Measurements from ENCODE around the gene ACACB. TPM values are rescaled to one million over a fixed set of nuclear protein-coding genes. Genes with fewer than 3 reads are reported as not detected.

Gene ACACB
- total RNA-seq, 1 donor from 2014 or later: 0.84 TPM

GRCh38 chr12:109305547-109305946 is 189.2 kb downstream of the ACACB start:
- TF ChIP-seq, protein P1, sequence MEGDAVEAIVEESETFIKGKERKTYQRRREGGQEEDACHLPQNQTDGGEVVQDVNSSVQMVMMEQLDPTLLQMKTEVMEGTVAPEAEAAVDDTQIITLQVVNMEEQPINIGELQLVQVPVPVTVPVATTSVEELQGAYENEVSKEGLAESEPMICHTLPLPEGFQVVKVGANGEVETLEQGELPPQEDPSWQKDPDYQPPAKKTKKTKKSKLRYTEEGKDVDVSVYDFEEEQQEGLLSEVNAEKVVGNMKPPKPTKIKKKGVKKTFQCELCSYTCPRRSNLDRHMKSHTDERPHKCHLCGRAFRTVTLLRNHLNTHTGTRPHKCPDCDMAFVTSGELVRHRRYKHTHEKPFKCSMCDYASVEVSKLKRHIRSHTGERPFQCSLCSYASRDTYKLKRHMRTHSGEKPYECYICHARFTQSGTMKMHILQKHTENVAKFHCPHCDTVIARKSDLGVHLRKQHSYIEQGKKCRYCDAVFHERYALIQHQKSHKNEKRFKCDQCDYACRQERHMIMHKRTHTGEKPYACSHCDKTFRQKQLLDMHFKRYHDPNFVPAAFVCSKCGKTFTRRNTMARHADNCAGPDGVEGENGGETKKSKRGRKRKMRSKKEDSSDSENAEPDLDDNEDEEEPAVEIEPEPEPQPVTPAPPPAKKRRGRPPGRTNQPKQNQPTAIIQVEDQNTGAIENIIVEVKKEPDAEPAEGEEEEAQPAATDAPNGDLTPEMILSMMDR (IDR thresholded peaks at IDR 0.05; ENCODE audit: insufficient read depth, low read length, poor library complexity, severe bottlenecking): no peak
- DNase-seq (ENCODE audit: low read depth): no peak
- Histone ChIP-seq H3K4me3 (ENCODE audit: low read depth, low read length) (no peak overlapping the region), H3K36me3 (ENCODE audit: control insufficient read depth, insufficient read depth, low read length) (no peaks in the 10 kb centered on the region), H3K27me3 (ENCODE audit: control insufficient read depth, insufficient read depth, low read length) (peaks cover 53% of the 10 kb centered on the region)

GRCh38 chr12:109307051-109307450 is 190.7 kb downstream of the ACACB start:
- TF ChIP-seq, protein P1 (IDR thresholded peaks at IDR 0.05; ENCODE audit: insufficient read depth, low read length, poor library complexity, severe bottlenecking): no peak
- peaks cover 55% of the 10 kb centered on the region for H3K27me3 ChIP-seq (ENCODE audit: control insufficient read depth, insufficient read depth, low read length)
- DNase-seq (ENCODE audit: low read depth): no peak

DNA sequence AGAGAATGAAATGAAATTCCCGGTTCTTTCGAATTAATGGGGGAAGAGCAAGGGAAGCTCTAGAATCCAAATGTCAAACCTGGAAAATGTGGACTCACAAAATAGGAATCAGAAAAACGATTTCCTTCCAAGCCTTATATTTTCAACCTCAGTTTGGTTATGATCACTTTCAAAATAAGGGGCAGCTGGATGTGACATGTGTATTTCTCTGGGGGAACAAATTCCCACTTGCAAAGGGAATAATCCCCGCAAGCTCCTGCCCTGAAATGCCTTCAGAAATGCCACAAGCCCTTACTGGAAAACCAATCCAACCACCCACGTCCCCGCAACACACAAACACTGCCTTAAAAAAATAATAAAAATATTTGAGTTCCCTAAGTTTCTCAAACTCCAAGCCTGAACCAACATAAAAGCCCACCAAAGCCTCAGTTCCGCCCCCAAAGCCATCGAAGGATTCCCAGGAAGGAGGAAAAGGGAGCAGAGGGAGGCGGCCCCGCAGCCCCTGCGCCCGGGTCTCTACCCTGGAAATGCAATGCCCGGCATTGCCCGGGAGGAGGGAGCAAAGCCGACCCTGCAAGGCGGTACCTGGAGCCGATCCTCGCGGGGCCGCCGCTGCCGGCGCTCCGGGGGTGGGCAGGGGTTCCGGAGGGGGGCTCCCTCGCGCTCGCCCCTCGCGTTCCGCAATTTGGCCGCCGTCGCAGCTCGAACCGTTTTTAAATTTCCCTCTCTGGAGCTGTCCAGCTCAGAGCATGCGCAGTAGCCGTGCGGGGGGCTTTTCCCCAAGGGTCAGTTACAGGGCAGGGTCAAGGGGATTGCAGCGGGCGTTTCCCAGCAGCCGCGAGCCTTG is 192.4 kb downstream of the ACACB start, which contains the start of gene FOXN4:
Gene FOXN4 (minus strand): TSS at position 751 of the 847 bp plus-strand sequence. CDS start 963 bp downstream, outside the sequence.
- Histone ChIP-seq H3K4me3 (ENCODE audit: low read depth, low read length) (peak within 1 kb of the TSS; percentile 14), H3K27me3 (ENCODE audit: control insufficient read depth, insufficient read depth, low read length) (peaks cover 55% of the 10 kb centered on the region), H3K36me3 (ENCODE audit: control insufficient read depth, insufficient read depth, low read length) (no peaks in the 10 kb centered on the region)
- no peak for DNase-seq (ENCODE audit: low read depth)
- TF ChIP-seq, protein P1 (IDR thresholded peaks at IDR 0.05; ENCODE audit: insufficient read depth, low read length, poor library complexity, severe bottlenecking): no peak

More at GRCh38 chr12:109307051-109307450, 190.7 kb downstream of the ACACB start:
- Histone ChIP-seq H3K4me3 (ENCODE audit: low read depth, low read length) (no peak overlapping the region), H3K36me3 (ENCODE audit: control insufficient read depth, insufficient read depth, low read length) (no peaks in the 10 kb centered on the region)

DNA sequence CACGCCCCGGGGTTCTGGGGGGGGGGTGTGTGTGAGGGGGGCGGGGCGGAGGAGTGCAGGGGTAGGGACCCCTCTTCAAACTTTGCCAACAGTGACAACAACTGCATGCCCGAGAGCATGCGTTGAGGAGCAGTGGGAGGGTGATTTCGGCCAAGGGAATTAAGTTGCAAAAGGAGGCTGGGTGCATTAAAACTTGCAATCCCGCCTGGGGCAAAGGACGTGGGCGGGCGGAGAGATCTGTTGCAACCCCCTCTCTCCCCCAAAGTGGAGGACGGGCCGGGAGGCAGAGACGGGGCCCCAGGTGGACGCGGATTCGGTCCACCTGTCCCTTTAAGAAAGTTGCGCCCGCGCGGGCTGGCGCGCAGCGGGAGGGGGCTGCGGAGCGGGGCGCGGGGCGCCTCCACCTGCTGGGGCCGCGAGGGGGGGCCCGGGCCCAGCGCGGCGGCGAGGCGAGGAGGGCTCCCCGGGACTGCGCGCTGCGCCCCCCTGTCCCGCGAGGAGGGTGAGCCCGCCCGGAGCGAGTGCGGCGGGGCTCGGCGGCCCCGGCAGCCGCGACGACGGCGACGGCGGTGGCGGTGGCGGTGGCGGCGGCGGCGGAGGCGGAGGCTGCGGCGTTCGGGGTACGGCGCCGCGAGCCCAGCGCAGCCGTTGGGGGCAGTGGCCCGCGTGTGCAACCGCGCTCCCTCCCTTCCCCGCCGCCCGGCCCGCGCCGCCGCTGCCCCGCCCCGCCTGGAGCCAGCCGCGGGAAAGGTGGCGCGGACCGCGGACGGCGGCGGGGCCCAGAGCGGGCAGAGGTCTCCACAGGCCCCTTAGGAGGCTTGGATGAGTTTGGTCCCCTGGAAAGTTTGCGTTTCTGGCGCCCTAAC is 193.2 kb downstream of the ACACB start:
- Histone ChIP-seq H3K27me3 (ENCODE audit: control insufficient read depth, insufficient read depth, low read length) (peaks cover 53% of the 10 kb centered on the region), H3K4me3 (ENCODE audit: low read depth, low read length) (peak overlapping the region; percentile 14), H3K36me3 (ENCODE audit: control insufficient read depth, insufficient read depth, low read length) (no peaks in the 10 kb centered on the region)
- DNase-seq (ENCODE audit: low read depth): no peak
- TF ChIP-seq, protein P1 (IDR thresholded peaks at IDR 0.05; ENCODE audit: insufficient read depth, low read length, poor library complexity, severe bottlenecking): no peak

DNA sequence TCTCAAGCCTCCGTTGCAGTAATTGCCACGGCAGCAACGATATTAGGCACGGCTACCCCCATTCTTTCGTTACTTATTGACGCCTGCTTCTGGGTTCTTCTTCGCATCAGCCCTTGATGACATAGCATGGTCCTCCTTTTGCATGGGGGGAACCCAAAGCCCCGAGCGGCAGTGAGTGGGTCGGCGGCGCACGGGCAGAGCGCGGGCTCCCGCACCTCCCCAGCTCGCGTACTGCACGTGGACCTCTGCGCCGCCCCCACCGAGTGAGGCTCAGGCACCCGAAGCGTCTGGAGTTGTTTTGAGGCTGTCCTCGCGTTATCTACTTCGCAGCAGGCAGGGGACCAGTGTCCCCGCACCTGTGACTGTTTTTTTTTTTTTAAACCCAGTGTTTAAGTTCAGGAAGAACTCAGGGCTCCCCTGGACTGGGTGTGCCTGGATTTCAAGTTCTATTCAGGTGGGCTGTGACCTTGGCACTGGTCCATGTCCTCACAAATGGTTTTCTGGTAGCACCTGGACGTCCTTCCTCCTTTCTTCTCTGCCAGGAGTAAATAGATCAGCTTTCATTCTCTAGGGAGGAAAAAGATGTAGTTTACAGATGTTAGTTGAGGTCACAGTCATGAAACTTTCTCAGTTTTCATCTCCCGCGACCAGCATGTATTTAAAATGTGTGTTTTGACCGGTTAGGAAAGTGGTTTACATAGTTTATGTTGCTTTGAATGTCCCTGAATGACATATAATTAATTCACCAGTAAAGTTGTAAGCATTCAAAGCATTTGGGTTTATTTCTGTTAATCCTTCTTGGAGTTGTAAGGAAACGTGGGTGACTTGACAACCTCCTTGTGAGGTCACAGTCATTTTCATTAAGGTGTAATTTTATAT is 194.1 kb downstream of the ACACB start:
- H3K36me3 ChIP-seq (ENCODE audit: control insufficient read depth, insufficient read depth, low read length): no peaks in the 10 kb centered on the region
- TF ChIP-seq, protein P1 (IDR thresholded peaks at IDR 0.05; ENCODE audit: insufficient read depth, low read length, poor library complexity, severe bottlenecking): no peak
- H3K27me3 ChIP-seq (ENCODE audit: control insufficient read depth, insufficient read depth, low read length): peaks cover 50% of the 10 kb centered on the region
- DNase-seq (ENCODE audit: low read depth): no peak
- H3K4me3 ChIP-seq (ENCODE audit: low read depth, low read length): peak overlapping the region; percentile 14
